ENCODE results near the gene AFF3. TPM values are rescaled to one million over a fixed set of nuclear protein-coding genes. Genes with fewer than 3 reads are reported as not detected.

Gene AFF3
- total and polyA plus RNA-seq, 10 of the 15 experiments (the other 5 are each of a cell fraction or from before 2014, with no cell fraction given) = 0.26 to 5.5 (median 3.0) TPM

GRCh38 chr2:100142393-100142792, at the start of gene AFF3 (continued):
- TF ChIP-seq MEF2B (IDR thresholded peaks at IDR 0.05; ENCODE audit: partially characterized antibody, poor library complexity, severe bottlenecking) = peak; percentile 50
- 0 out of 2 replicates have a peak, but pooled peaks have one; percentile 46 for TF ChIP-seq BACH1 (IDR thresholded peaks at IDR 0.05; ENCODE audit: borderline replicate concordance)
- no peak for TF ChIP-seq ZNF24 (IDR thresholded peaks at IDR 0.05)
- no peak for TF ChIP-seq NKRF (conservative IDR thresholded peaks at IDR 0.05)
- TF ChIP-seq JUNB (IDR thresholded peaks at IDR 0.05) = peak; percentile 87
- no peak for TF ChIP-seq PRDM15 (CRISPR knock-in tag; IDR thresholded peaks at IDR 0.05)
- peak; percentile 30 for TF ChIP-seq RAD21 (IDR thresholded peaks at IDR 0.05; ENCODE audit: insufficient read depth, low read depth, low read length)
- no peak for TF ChIP-seq CHD1 (IDR thresholded peaks at IDR 0.05; ENCODE audit: low read depth, low read length)
- TF ChIP-seq POLR2AphosphoS5 (IDR thresholded peaks at IDR 0.05; ENCODE audit: low read length) = peak; percentile 71
- no peak for TF ChIP-seq SMARCA5 (IDR thresholded peaks at IDR 0.05)
- TF ChIP-seq FOXK2 (IDR thresholded peaks at IDR 0.05) = no peak
- no peak for TF ChIP-seq ZNF207 (IDR thresholded peaks at IDR 0.05; ENCODE audit: borderline replicate concordance)
- no peak for TF ChIP-seq ZNF622 (IDR thresholded peaks at IDR 0.05)
- TF ChIP-seq ZBTB4 (CRISPR knock-in tag; IDR thresholded peaks at IDR 0.05) = no peak
- no peak for TF ChIP-seq LARP7 (IDR thresholded peaks at IDR 0.05)
- no peak for TF ChIP-seq SMC3 (IDR thresholded peaks at IDR 0.05; ENCODE audit: borderline replicate concordance, low read length)

Measured in GM12878 (cell line).